HG02938 (cell line): ENCODE measurements around the gene ITGA5.

ENCODE experiments used
- ATAC-seq: cut with Tn5 transposase; IDR thresholded peaks from one replicate; pipeline ENCODE4 v1.9.1; 2021; ENCODE audit warnings: mild to moderate bottlenecking, moderate library complexity; ENCODE audit not compliant: unreplicated experiment

ITGA5 gene

DNA sequence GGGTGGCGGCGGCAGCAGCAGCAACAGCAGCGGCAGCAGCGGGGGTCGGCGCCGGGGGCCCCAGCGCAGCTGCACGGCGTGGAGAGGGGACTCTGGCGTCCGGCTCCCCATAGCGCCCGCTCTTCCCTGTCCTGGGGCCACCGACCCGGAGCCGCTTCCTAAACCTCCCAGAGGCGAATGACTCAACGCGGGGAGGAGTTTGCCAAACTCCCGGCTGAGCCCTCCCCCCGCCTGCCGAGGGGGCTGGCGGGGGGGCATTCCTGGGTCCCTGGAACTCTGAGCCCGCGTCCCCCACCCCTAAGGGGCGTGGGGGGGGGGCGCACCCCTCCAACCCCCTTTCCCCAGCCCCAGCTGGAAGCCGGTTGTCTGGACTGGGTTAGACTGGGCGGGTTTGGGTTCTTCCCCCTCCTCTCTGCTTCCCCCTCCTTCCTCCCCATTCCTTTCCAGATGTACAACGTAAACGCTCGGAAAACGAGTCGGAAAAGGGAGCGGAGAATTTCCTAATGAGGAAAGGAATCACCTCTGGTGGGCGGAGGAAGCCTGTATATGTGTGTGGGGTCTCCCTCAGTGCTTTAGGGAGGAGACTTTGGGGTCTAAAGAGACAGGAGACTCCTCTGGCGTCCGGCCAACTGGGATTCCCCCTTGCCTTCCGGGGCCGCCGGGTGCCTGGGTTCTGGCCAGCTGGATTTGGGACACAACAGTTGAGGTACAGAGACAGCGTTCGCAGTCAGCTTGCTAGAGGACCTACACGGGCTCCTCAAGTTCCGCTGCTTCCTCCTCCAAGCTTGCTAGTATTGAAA is at the start of gene ITGA5:
ITGA5 (minus strand) TSS at position 179 of the 800 bp plus-strand sequence; CDS start at position 111, 68 bp downstream.
- ATAC-seq: no peak

- ATAC-seq: no peak
Measured at GRCh38 chr12:54465857-54466523, 46.9 kb upstream of the ITGA5 start.

DNA sequence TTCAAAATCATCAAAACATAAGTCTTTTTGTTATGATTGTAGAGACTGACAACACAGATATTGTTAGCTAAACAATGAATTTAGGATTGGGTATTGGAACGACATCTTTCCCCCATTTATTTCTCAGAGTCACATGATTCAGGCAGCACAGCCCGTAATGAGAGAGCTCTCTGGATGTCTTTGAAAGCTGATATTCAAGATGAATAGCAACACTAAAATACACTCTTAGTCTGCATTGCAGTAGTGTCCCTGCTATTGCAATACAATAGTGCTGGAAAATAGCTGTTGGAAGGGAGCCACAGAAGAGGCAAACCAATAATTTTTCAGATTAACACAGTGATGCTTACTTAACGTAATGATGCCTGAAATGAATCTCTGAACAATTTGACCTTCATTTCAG is 44.4 kb upstream of the ITGA5 start:
- ATAC-seq: no peak

DNA sequence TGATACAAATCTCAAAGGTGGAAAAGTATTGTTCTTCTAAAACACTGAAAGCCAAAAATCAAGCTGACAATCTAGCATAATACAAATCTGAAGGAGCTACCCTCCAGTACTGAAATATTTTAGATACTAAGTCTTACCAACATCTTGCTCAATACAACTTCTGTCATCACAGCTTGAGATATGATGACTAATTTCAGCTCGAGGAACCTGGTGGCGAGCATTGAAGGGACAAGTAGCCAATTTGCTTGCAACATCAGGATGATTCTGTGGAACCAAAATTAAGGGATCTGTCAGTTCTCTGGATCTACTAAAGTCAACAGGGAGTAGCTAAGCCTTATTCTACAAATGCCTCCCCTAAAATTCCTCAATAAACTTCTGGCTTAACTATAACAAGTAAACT is 44.0 kb upstream of the ITGA5 start:
- ATAC-seq: no peak

GRCh38 chr12:54460317-54460923 is 41.4 kb upstream of the ITGA5 start:
- ATAC-seq: no peak

DNA sequence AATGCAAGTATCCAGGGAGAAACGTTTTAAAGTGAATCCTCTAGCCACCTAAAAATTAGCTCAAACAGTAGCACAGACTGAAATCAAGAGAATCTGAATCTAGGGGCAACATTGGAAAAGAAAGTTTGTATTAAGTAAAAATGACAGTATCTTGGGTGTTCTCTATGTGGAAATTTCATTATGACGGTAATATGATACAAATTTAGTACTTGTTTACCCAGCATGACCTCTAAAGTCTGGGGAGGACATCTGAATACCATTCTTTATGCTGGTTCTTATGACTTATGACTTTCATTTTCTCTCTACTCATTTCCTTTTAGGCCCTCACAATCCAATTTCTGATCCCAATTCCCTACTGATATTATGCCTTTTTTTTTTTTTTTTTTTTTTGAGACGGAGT is 40.3 kb upstream of the ITGA5 start:
- ATAC-seq: no peak

DNA sequence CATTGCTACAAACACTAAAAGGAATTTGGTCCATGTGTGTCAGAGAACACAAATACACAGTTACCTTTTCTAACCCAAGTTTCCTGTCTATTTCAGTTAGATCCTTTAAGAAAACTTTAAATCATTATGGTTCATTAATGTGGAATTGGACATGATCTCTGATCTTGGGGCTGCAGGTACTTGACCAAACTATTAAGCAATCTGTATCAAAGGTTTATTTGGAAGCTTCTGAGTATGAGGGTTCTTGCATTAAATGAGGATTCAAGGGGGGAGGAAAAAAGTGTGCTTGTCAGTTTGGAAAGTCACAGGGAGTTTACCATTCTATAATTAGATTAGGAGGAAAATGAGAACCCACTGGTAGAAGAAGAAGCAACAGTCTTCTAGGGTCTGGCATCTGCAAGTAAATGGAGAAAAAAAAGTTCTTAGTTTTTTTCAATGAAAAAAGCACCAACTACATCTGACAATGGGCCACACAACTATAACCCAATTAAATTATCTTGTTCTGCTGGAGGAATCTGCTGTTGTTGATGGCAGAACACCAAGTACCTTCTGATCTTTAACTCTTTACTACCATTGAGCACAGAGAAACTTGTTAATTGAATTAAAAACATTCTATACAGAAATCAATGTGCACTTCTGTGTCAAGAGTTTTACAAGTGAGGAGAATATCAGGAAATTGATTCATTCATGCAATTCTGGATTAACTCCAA is 36.8 kb upstream of the ITGA5 start:
- no peak for ATAC-seq

- no peak for ATAC-seq
Measured at GRCh38 chr12:54452628-54453027, 33.6 kb upstream of the ITGA5 start.

GRCh38 chr12:54448344-54448743 is 29.3 kb upstream of the ITGA5 start:
- no peak for ATAC-seq

- no peak for ATAC-seq
Measured at GRCh38 chr12:54447917-54448316, 28.9 kb upstream of the ITGA5 start.

DNA sequence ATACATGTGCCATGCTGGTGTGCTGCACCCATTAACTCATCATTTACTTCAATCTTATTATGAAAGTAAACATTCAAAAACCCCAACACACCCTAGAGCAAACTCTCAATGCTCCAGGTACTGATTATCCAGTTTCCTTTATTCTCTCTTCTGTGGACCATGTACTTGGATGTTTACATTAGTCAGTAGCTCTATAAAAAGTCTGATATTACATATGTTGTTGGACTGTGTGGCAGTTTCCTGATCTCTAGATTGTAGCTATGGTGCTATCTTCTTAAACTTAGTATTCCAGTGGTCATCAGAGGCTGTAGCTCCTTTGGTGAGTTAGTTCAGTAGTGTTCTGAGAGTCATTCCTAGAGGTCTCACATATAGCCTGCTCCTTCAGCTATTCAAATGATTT is 25.1 kb upstream of the ITGA5 start:
- no peak for ATAC-seq

GRCh38 chr12:54443446-54443845 is 24.4 kb upstream of the ITGA5 start:
- ATAC-seq: no peak

GRCh38 chr12:54442961-54443360 is 23.9 kb upstream of the ITGA5 start:
- ATAC-seq: no peak

GRCh38 chr12:54442099-54442498 is 23.0 kb upstream of the ITGA5 start:
- ATAC-seq: no peak

GRCh38 chr12:54439521-54440255 is 20.6 kb upstream of the ITGA5 start:
- no peak for ATAC-seq

DNA sequence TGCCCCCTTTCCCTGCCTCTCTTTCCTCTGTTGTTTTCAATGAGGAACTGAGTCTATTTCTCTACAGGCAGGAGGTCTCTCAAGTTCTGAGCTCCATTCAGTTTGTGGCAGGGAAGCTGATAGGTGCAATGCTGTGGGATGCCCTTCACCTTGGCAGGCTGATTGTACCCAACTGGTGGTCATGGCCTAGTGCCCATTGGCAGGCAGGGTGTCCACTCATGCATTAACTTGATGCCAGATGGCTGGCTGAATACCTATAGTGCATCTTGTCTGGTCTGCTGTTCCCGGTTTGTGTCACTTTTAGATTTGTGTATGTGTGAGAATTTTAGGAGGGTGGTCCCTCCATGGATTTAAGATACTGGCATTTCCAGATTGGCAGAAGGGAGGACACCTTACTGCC is 20.0 kb upstream of the ITGA5 start:
- no peak for ATAC-seq

DNA sequence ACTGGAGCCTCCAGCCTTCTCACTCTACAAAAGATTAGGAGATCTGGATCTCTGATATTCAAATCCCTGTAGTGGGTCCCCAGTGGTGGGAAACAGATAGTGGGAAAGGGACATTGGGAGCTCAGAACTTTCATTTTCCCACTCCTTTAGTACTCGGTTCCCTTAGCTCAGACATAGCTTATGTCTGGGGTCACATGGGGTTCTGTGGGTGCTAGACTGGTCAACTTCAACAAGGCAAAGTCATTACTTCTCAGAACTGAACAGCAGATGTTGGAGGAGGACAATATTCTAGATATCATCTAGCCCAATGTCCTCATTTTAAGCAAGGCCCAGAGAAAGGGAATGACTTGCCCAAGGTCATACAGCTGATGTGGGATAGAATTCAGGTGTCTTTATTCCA is 19.5 kb upstream of the ITGA5 start:
- no peak for ATAC-seq

- no peak for ATAC-seq
Measured at GRCh38 chr12:54437697-54438096, 18.6 kb upstream of the ITGA5 start.

DNA sequence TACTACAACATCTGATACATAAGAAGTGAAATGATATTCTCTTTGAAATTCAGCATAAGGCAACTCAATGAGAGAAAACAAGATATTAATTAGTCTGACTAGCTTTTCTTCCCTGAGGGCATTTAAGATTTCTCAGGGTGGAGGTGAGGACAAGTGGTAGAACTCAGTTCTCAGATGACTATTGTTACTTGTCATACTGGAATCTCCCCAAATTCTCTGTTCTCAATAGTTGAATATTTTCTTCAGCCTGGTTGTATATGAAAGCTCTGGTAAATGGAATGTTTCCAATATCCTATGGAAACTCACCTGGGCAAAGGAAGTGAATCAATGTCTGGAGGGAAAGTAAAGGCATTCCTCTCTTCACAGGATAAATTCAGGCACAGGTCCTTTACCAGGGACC is 18.2 kb upstream of the ITGA5 start:
- ATAC-seq: no peak

DNA sequence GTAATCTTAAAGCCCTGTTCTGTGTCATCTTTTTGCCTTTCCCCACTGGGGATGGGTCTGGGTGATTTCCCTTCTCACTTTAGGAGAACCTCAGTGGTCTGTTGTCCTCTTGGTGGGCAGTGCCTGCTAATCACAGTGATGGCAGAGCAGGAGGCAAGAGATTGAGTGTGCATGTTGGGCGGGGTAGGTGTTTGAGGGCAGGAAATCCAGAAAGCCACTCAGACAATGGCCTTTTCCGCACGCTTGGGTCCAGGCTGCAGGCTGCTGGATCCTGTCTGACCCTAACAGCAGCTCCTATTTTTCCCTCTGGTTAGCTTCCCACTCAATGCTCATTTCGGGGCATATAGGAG is 13.7 kb upstream of the ITGA5 start:
- no peak for ATAC-seq
